Effector memory CD8-positive, alpha-beta T cell (primary cell): ENCODE results near the gene OR1L8.
"Not testable (repeated sequence)": the region's sequence is repeated elsewhere in the genome, so short reads cannot be mapped to it uniquely, and the experiment has no call there.

Source experiments
- ATAC-seq: fragments of 150-1000 bp; cut with Tn5 transposase; replicated peaks from 2 replicates; pipeline ENCODE4 v1.10.0; 2021; ENCODE audit warnings: mild to moderate bottlenecking, moderate library complexity
- DNase-seq, 3 experiments: peaks; one replicate each; pipeline ENCODE4 v3.0.0; 2021
- H3K27ac Mint-ChIP-seq, 2 donors: one replicate each; pipeline ENCODE4 v1.8.0; 2022; ENCODE audit warnings: mild to moderate bottlenecking in 2 of 2, mixed read lengths in 2 of 2, moderate library complexity in 2 of 2
- H3K27me3 Mint-ChIP-seq, 2 donors: one replicate each; pipeline ENCODE4 v1.8.0; 2022; ENCODE audit warnings: mixed read lengths in 2 of 2
- H3K36me3 Mint-ChIP-seq: one replicate; pipeline ENCODE4 v1.8.0; 2022; ENCODE audit warnings: mild to moderate bottlenecking, moderate library complexity, mixed read lengths; ENCODE audit not compliant: insufficient read depth
- H3K4me1 Mint-ChIP-seq, 2 donors: one replicate each; pipeline ENCODE4 v1.8.0; 2022; ENCODE audit warnings: low read depth in 2 of 2, mixed read lengths in 2 of 2
- H3K4me3 Mint-ChIP-seq, 2 donors: one replicate each; pipeline ENCODE4 v1.8.0; 2022; ENCODE audit warnings: mild to moderate bottlenecking in 2 of 2, mixed read lengths in 2 of 2, moderate library complexity in 2 of 2
- H3K9me3 Mint-ChIP-seq, 2 donors: one replicate each; pipeline ENCODE4 v1.8.0; 2022; ENCODE audit warnings: mixed read lengths in 2 of 2
- total RNA-seq, 9 experiments: gene quantifications; one replicate each; lab custom pipeline; 2026; lab: John Stamatoyannopoulos, UW

OR1L8 gene
- 0 to 0.19 (median 0.06) reads per million in 9 experiments for total RNA-seq

- H3K27ac Mint-ChIP-seq, H3K4me3 Mint-ChIP-seq, H3K36me3 Mint-ChIP-seq, DNase-seq, ATAC-seq, H3K4me1 Mint-ChIP-seq, H3K9me3 Mint-ChIP-seq: not testable (repeated sequence)
- H3K27me3 Mint-ChIP-seq: peaks cover 3 to 12% of the 10 kb centered on the region in 2 donors
Measured at GRCh38 chr9:122583284-122583683, at the start of gene OR1L8. Gene OR1L8 (minus strand): TSS chr9:122583384. CDS start chr9:122568477, 14,907 bp downstream.

- Mint-ChIP-seq H3K9me3 (peaks cover 0 to 8% of the 10 kb centered on the region in 2 donors), H3K36me3 (no peaks in the 10 kb centered on the region), H3K27me3 (peaks cover 42 to 48% of the 10 kb centered on the region in 2 donors), H3K27ac (no peak overlapping the region), H3K4me3 (no peak overlapping the region), H3K4me1 (no peaks in the 10 kb centered on the region)
- ATAC-seq: no peak
- DNase-seq: no peak
Measured at GRCh38 chr9:122619996-122620395, 36.8 kb upstream of the OR1L8 start.

GRCh38 chr9:122614362-122614761 lies 31.2 kb upstream of the OR1L8 start, which contains the start of gene OR1Q1:
Gene OR1Q1 (plus strand): TSS chr9:122614738. CDS start chr9:122614738, 0 bp downstream.
- DNase-seq: no peak
- Mint-ChIP-seq H3K27ac (no peak within 1 kb of the TSS), H3K27me3 (peaks cover 27 to 28% of the 10 kb centered on the region in 2 donors), H3K9me3 (peaks cover 0 to 8% of the 10 kb centered on the region in 2 donors), H3K4me3 (no peak within 1 kb of the TSS), H3K4me1 (no peaks in the 10 kb centered on the region), H3K36me3 (no peaks in the 10 kb centered on the region)
- ATAC-seq: no peak

GRCh38 chr9:122609804-122610203 lies 26.6 kb upstream of the OR1L8 start:
- Mint-ChIP-seq H3K27me3 (peaks cover 22 to 29% of the 10 kb centered on the region in 2 donors), H3K27ac (no peak overlapping the region), H3K4me3 (no peak overlapping the region), H3K36me3 (no peaks in the 10 kb centered on the region), H3K4me1 (no peaks in the 10 kb centered on the region), H3K9me3 (no peaks in the 10 kb centered on the region)
- DNase-seq: no peak
- no peak for ATAC-seq

GRCh38 chr9:122606587-122606986 lies 23.4 kb upstream of the OR1L8 start:
- ATAC-seq: no peak

GRCh38 chr9:122605691-122606090 lies 22.5 kb upstream of the OR1L8 start:
- H3K4me1 Mint-ChIP-seq: no peaks in the 10 kb centered on the region
- H3K27ac Mint-ChIP-seq: no peak overlapping the region
- H3K9me3 Mint-ChIP-seq: peaks cover 0 to 3% of the 10 kb centered on the region in 2 donors
- peaks cover 25 to 35% of the 10 kb centered on the region in 2 donors for H3K27me3 Mint-ChIP-seq
- H3K36me3 Mint-ChIP-seq: no peaks in the 10 kb centered on the region
- no peak for ATAC-seq
- no peak for DNase-seq
- no peak overlapping the region for H3K4me3 Mint-ChIP-seq

More at GRCh38 chr9:122606587-122606986, 23.4 kb upstream of the OR1L8 start:
- no peaks in the 10 kb centered on the region for H3K9me3 Mint-ChIP-seq
- no peaks in the 10 kb centered on the region for H3K36me3 Mint-ChIP-seq
- H3K27me3 Mint-ChIP-seq: peaks cover 25 to 38% of the 10 kb centered on the region in 2 donors
- DNase-seq: no peak
- no peak overlapping the region for H3K27ac Mint-ChIP-seq
- no peaks in the 10 kb centered on the region for H3K4me1 Mint-ChIP-seq
- H3K4me3 Mint-ChIP-seq: no peak overlapping the region

- H3K27ac Mint-ChIP-seq: no peak overlapping the region
- H3K27me3 Mint-ChIP-seq: peaks cover 5 to 11% of the 10 kb centered on the region in 2 donors
- H3K4me1 Mint-ChIP-seq: no peaks in the 10 kb centered on the region
- ATAC-seq (no peak), DNase-seq (no peak)
- H3K4me3 Mint-ChIP-seq: no peak overlapping the region
- H3K9me3 Mint-ChIP-seq: no peaks in the 10 kb centered on the region
- H3K36me3 Mint-ChIP-seq: no peaks in the 10 kb centered on the region
Measured at GRCh38 chr9:122580360-122580759, 2.8 kb downstream of the OR1L8 start.

GRCh38 chr9:122579874-122580273 lies 3.3 kb downstream of the OR1L8 start:
- Mint-ChIP-seq H3K27me3 (peaks cover 5 to 6% of the 10 kb centered on the region in 2 donors), H3K36me3 (no peaks in the 10 kb centered on the region), H3K27ac (no peak overlapping the region), H3K4me1 (no peaks in the 10 kb centered on the region), H3K9me3 (no peaks in the 10 kb centered on the region), H3K4me3 (no peak overlapping the region)
- ATAC-seq (no peak), DNase-seq (no peak)

- no peaks in the 10 kb centered on the region for H3K4me1 Mint-ChIP-seq
- no peak overlapping the region for H3K4me3 Mint-ChIP-seq
- no peak for ATAC-seq
- DNase-seq: no peak
- peaks cover 10 to 12% of the 10 kb centered on the region in 2 donors for H3K27me3 Mint-ChIP-seq
- no peaks in the 10 kb centered on the region for H3K9me3 Mint-ChIP-seq
- no peak overlapping the region for H3K27ac Mint-ChIP-seq
- no peaks in the 10 kb centered on the region for H3K36me3 Mint-ChIP-seq
Measured at GRCh38 chr9:122572456-122572855, 10.7 kb downstream of the OR1L8 start.

- Mint-ChIP-seq H3K4me1 (no peaks in the 10 kb centered on the region), H3K27ac (no peak overlapping the region), H3K36me3 (no peaks in the 10 kb centered on the region), H3K27me3 (peaks cover 27 to 33% of the 10 kb centered on the region in 2 donors), H3K4me3 (no peak overlapping the region), H3K9me3 (peaks cover 0 to 2% of the 10 kb centered on the region in 2 donors)
- ATAC-seq (no peak), DNase-seq (no peak)
Measured at GRCh38 chr9:122567901-122568300, 15.3 kb downstream of the OR1L8 start.

- Mint-ChIP-seq H3K27me3 (peaks cover 39 to 48% of the 10 kb centered on the region in 2 donors), H3K4me1 (no peaks in the 10 kb centered on the region), H3K27ac (no peak overlapping the region), H3K36me3 (no peaks in the 10 kb centered on the region), H3K4me3 (no peak overlapping the region), H3K9me3 (peaks cover 0 to 6% of the 10 kb centered on the region in 2 donors)
- ATAC-seq (no peak), DNase-seq (no peak)
Measured at GRCh38 chr9:122562134-122562760, 20.9 kb downstream of the OR1L8 start.

GRCh38 chr9:122561446-122561845 lies 21.7 kb downstream of the OR1L8 start:
- H3K36me3 Mint-ChIP-seq: no peaks in the 10 kb centered on the region
- no peak overlapping the region for H3K27ac Mint-ChIP-seq
- H3K4me3 Mint-ChIP-seq: no peak overlapping the region
- H3K9me3 Mint-ChIP-seq: peaks cover 0 to 6% of the 10 kb centered on the region in 2 donors
- ATAC-seq: no peak
- H3K27me3 Mint-ChIP-seq: peaks cover 39 to 48% of the 10 kb centered on the region in 2 donors
- no peaks in the 10 kb centered on the region for H3K4me1 Mint-ChIP-seq
- no peak for DNase-seq

GRCh38 chr9:122552812-122553211 lies 30.4 kb downstream of the OR1L8 start, which contains the start of gene OR1N2:
Gene OR1N2 (plus strand): TSS chr9:122553112. CDS start chr9:122553212, 100 bp downstream.
- Mint-ChIP-seq H3K27me3 (peaks cover 49 to 59% of the 10 kb centered on the region in 2 donors), H3K4me3 (no peak within 1 kb of the TSS), H3K9me3 (no peaks in the 10 kb centered on the region), H3K36me3 (no peaks in the 10 kb centered on the region), H3K4me1 (no peaks in the 10 kb centered on the region), H3K27ac (no peak within 1 kb of the TSS)
- ATAC-seq (no peak), DNase-seq (no peak)

GRCh38 chr9:122551371-122551770 lies 31.8 kb downstream of the OR1L8 start:
- no peak for DNase-seq
- no peaks in the 10 kb centered on the region for H3K36me3 Mint-ChIP-seq
- H3K4me1 Mint-ChIP-seq: no peaks in the 10 kb centered on the region
- ATAC-seq: no peak
- no peak overlapping the region for H3K4me3 Mint-ChIP-seq
- H3K27me3 Mint-ChIP-seq: peaks cover 50 to 63% of the 10 kb centered on the region in 2 donors
- no peak overlapping the region for H3K27ac Mint-ChIP-seq
- H3K9me3 Mint-ChIP-seq: no peaks in the 10 kb centered on the region
